ENCODE measurements around the gene CFAP92. TPM values are rescaled to one million over a fixed set of nuclear protein-coding genes. Genes with fewer than 3 reads are reported as not detected.
"Not testable (repeated sequence)": the region's sequence is repeated elsewhere in the genome, so short reads cannot be mapped to it uniquely, and the experiment has no call there.

CFAP92 gene
- total RNA-seq, 1 donor from 2014 or later = 2.0 TPM

GRCh38 chr3:128933213-128933921 lies 60.5 kb downstream of the CFAP92 start:
- TF ChIP-seq CTCF (IDR thresholded peaks at IDR 0.05) = no peak
- no peak for ATAC-seq
- DNase-seq = no peak

GRCh38 chr3:128932516-128933212 lies 61.2 kb downstream of the CFAP92 start:
- ATAC-seq = no peak
- H3K27ac ChIP-seq = no peak overlapping the region
- no peak overlapping the region for H3K4me3 ChIP-seq
- H3K27me3 ChIP-seq (ENCODE audit: low read depth) = no peaks in the 10 kb centered on the region
- DNase-seq = no peak
- no peaks in the 10 kb centered on the region for H3K9me3 ChIP-seq
- no peak for TF ChIP-seq CTCF (IDR thresholded peaks at IDR 0.05)
- no peaks in the 10 kb centered on the region for H3K4me1 ChIP-seq
- no peaks in the 10 kb centered on the region for H3K36me3 ChIP-seq
- intact Hi-C loops (cut with DNase I) = no loop called here

More at GRCh38 chr3:128933213-128933921, 60.5 kb downstream of the CFAP92 start:
- intact Hi-C loops (cut with DNase I) = no loop called here
- H3K4me1 ChIP-seq = no peaks in the 10 kb centered on the region
- H3K36me3 ChIP-seq = no peaks in the 10 kb centered on the region
- H3K9me3 ChIP-seq = no peaks in the 10 kb centered on the region
- H3K27me3 ChIP-seq (ENCODE audit: low read depth) = no peaks in the 10 kb centered on the region
- H3K4me3 ChIP-seq = no peak overlapping the region
- H3K27ac ChIP-seq = no peak overlapping the region

GRCh38 chr3:128931046-128931445 lies 62.8 kb downstream of the CFAP92 start:
- TF ChIP-seq CTCF (IDR thresholded peaks at IDR 0.05) = no peak
- Histone ChIP-seq H3K4me3 (no peak overlapping the region), H3K27ac (no peak overlapping the region), H3K9me3 (no peaks in the 10 kb centered on the region), H3K36me3 (no peaks in the 10 kb centered on the region), H3K4me1 (no peaks in the 10 kb centered on the region), H3K27me3 (ENCODE audit: low read depth) (no peaks in the 10 kb centered on the region)
- ATAC-seq (no peak), DNase-seq (no peak)
- intact Hi-C loops (cut with DNase I) = no loop called here

- intact Hi-C loops (cut with DNase I) = no loop called here
- Histone ChIP-seq H3K4me3 (no peak overlapping the region), H3K4me1 (no peaks in the 10 kb centered on the region), H3K36me3 (no peaks in the 10 kb centered on the region), H3K9me3 (no peaks in the 10 kb centered on the region), H3K27ac (no peak overlapping the region), H3K27me3 (ENCODE audit: low read depth) (no peaks in the 10 kb centered on the region)
- TF ChIP-seq CTCF (IDR thresholded peaks at IDR 0.05) = no peak
- no peak for DNase-seq
- ATAC-seq = no peak
Measured at GRCh38 chr3:128929364-128929763, 64.5 kb downstream of the CFAP92 start.

GRCh38 chr3:128923986-128924385 lies 69.9 kb downstream of the CFAP92 start:
- H3K27ac ChIP-seq; H3K36me3 ChIP-seq; H3K4me1 ChIP-seq; DNase-seq; H3K27me3 ChIP-seq (ENCODE audit: low read depth); H3K4me3 ChIP-seq; intact Hi-C loops (cut with DNase I); ATAC-seq: not testable (repeated sequence)
- peaks cover 11% of the 10 kb centered on the region for H3K9me3 ChIP-seq

GRCh38 chr3:128923576-128923975 lies 70.3 kb downstream of the CFAP92 start:
- Histone ChIP-seq H3K36me3 (no peaks in the 10 kb centered on the region), H3K4me3 (no peak overlapping the region), H3K27me3 (ENCODE audit: low read depth) (no peaks in the 10 kb centered on the region), H3K27ac (no peak overlapping the region), H3K4me1 (no peaks in the 10 kb centered on the region), H3K9me3 (peaks cover 11% of the 10 kb centered on the region)
- intact Hi-C loops (cut with DNase I) = no loop called here
- no peak for ATAC-seq
- DNase-seq = no peak
- TF ChIP-seq CTCF (IDR thresholded peaks at IDR 0.05) = no peak

Measured in lower lobe of right lung (tissue), 2 donors.